Gastroesophageal sphincter (tissue), 3 donors: ENCODE measurements around the gene PEX11A.

Experiments used
- CTCF ChIP-seq, 4 experiments: fragments of 200-600 bp in 2 of 4; fragments of 450-650 bp in 2 of 4; sonication (generic) in 1 of 4; IDR thresholded peaks; one replicate each; pipeline ENCODE4 v1.5.1; 2017 to 2019; ENCODE audit warnings: antibody characterized with exemption in 4 of 4, mild to moderate bottlenecking in 2 of 4, moderate library complexity in 2 of 4
- EP300 ChIP-seq: sonication (generic); formaldehyde crosslinking; IDR thresholded peaks from one replicate; pipeline ENCODE4 v1.6.1; 2017; ENCODE audit warnings: antibody characterized with exemption, mild to moderate bottlenecking
- POLR2A ChIP-seq, 2 donors: fragments of 450-650 bp; IDR thresholded peaks; one replicate each; pipeline ENCODE4 v1.6.1; 2017; ENCODE audit warnings: antibody characterized with exemption in 2 of 2, mild to moderate bottlenecking in 2 of 2, moderate library complexity in 1 of 2
- POLR2AphosphoS5 ChIP-seq: sonication (generic); formaldehyde crosslinking; IDR thresholded peaks from one replicate; pipeline ENCODE4 v1.6.1; 2017; ENCODE audit warnings: antibody characterized with exemption

- TF ChIP-seq CTCF (IDR thresholded peaks at IDR 0.05) (no peak), POLR2AphosphoS5 (no peak), POLR2A (IDR thresholded peaks at IDR 0.05) (no peak), EP300 (no peak)
Measured at GRCh38 chr15:89674526-89674925, 16.0 kb downstream of the PEX11A start.
